ENCODE results near the gene SLC38A2.
"Not testable (repeated sequence)": the region's sequence is repeated elsewhere in the genome, so short reads cannot be mapped to it uniquely, and the experiment has no call there.

The SLC38A2 gene

DNA sequence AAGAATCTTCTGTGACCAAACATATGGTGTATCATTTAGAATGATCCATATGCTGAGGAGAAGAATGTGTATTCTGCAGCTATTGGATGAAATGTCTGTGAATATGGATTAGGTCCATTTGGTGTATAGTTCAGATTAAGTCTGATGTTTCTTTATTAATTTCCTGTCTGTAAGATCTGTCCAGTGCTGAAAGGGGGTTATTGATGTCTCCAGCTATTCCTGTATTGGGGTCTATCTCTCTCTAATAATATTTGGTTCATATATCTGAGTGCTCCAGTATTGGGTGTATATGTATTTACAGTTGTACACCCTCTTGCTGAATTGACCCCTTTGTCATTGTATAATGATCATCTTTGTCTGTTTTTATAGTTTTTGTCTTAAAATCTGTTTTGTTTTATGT, 33.5 kb downstream of the SLC38A2 start:
- TF ChIP-seq, protein P1, sequence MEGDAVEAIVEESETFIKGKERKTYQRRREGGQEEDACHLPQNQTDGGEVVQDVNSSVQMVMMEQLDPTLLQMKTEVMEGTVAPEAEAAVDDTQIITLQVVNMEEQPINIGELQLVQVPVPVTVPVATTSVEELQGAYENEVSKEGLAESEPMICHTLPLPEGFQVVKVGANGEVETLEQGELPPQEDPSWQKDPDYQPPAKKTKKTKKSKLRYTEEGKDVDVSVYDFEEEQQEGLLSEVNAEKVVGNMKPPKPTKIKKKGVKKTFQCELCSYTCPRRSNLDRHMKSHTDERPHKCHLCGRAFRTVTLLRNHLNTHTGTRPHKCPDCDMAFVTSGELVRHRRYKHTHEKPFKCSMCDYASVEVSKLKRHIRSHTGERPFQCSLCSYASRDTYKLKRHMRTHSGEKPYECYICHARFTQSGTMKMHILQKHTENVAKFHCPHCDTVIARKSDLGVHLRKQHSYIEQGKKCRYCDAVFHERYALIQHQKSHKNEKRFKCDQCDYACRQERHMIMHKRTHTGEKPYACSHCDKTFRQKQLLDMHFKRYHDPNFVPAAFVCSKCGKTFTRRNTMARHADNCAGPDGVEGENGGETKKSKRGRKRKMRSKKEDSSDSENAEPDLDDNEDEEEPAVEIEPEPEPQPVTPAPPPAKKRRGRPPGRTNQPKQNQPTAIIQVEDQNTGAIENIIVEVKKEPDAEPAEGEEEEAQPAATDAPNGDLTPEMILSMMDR (IDR thresholded peaks at IDR 0.05), result no peak
- no peak for TF ChIP-seq ZFX (IDR thresholded peaks at IDR 0.05; ENCODE audit: borderline replicate concordance)
- no peak overlapping the region for H3K27ac ChIP-seq

DNA sequence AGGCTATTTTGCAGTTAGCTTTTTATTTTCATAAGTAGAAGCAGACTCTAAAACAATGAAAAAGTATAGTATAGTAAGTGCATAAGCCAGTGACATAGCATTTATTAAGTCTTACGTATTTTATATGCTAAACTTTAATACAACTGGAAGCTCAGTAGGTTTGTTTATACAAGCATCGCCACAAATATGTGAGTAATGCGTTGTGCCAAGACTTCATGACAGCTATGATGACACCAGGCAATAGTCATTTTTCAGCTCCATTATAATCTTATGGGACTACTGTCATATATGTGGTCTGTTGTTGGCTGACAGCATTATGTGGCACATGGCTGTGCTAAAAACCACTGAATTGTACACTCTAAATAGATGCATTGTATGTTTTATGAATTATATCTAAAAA, 40.3 kb downstream of the SLC38A2 start:
- no peak overlapping the region for H3K27ac ChIP-seq
- TF ChIP-seq, protein P1 (IDR thresholded peaks at IDR 0.05), result no peak
- no peak for TF ChIP-seq ZFX (IDR thresholded peaks at IDR 0.05; ENCODE audit: borderline replicate concordance)

GRCh38 chr12:46325075-46325474, 47.5 kb downstream of the SLC38A2 start:
- not testable (repeated sequence) for H3K27ac ChIP-seq

- no peak overlapping the region for H3K27ac ChIP-seq
- TF ChIP-seq, protein P1 (IDR thresholded peaks at IDR 0.05), result no peak
- TF ChIP-seq ZFX (IDR thresholded peaks at IDR 0.05; ENCODE audit: borderline replicate concordance), result no peak
These were observed 51.8 kb downstream of the SLC38A2 start for GRCh38 chr12:46320731-46321130.

DNA sequence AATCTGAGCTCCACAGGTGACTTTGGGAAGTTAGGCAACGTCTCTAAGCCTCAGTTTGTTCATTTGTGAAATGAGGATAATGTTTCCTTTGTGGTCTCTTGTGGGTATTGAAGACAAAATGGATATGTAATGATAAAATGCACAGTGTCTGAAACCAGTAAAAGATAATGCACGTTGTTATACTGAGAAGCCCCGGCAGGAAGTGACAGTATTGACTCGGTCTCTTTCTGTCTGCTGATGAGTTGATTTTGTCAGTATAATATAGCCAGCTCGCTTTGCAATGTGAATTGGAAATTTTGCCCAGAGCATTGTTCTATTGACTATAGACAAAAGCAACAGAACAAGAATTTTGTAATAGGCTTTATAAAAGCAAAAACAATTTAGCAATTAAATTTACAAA, 54.5 kb downstream of the SLC38A2 start:
- no peak overlapping the region for H3K27ac ChIP-seq
- TF ChIP-seq, protein P1 (IDR thresholded peaks at IDR 0.05), result no peak
- no peak for TF ChIP-seq ZFX (IDR thresholded peaks at IDR 0.05; ENCODE audit: borderline replicate concordance)
